Stimulated activated CD8-positive, alpha-beta memory T cell treated with anti-CD3 and anti-CD28 coated beads, Interleukin-15, amount 100 ng/mL, for 48 hours (primary cell): ENCODE measurements around the gene GXYLT1.
A peak's percentile ranks its signal among the peaks of the same experiment; 100 is the strongest.
"Not testable (repeated sequence)": the region's sequence is repeated elsewhere in the genome, so short reads cannot be mapped to it uniquely, and the experiment has no call there.

Experiments
- DNase-seq, 2 donors: peaks; one replicate each; pipeline ENCODE4 v3.0.0-alpha.2; 2020; ENCODE audit warnings: low read depth in 2 of 2

Gene GXYLT1

GRCh38 chr12:42144408-42145196 lies at the start of gene GXYLT1:
Gene GXYLT1, minus strand, starts transcription at chr12:42144874. Its CDS starts 228 bp downstream, at chr12:42144646.
- DNase-seq = peak; percentile 82 to 83

- no peak for DNase-seq
These were observed 48.0 kb upstream of the GXYLT1 start for GRCh38 chr12:42192686-42193085.

- no peak for DNase-seq
These were observed 47.6 kb upstream of the GXYLT1 start for GRCh38 chr12:42192258-42192657.

- no peak for DNase-seq
These were observed 45.7 kb upstream of the GXYLT1 start for GRCh38 chr12:42190376-42190775.

- DNase-seq = not testable (repeated sequence)
These were observed 43.6 kb upstream of the GXYLT1 start for GRCh38 chr12:42188275-42188674.

- DNase-seq = no peak
These were observed 43.1 kb upstream of the GXYLT1 start for GRCh38 chr12:42187799-42188198.

GRCh38 chr12:42186793-42187192 lies 42.1 kb upstream of the GXYLT1 start:
- no peak for DNase-seq

- DNase-seq = no peak
These were observed 37.7 kb upstream of the GXYLT1 start for GRCh38 chr12:42182394-42182793.

- DNase-seq = no peak
These were observed 36.4 kb upstream of the GXYLT1 start for GRCh38 chr12:42180990-42181596.

- DNase-seq = no peak
These were observed 33.4 kb upstream of the GXYLT1 start for GRCh38 chr12:42178101-42178500.

GRCh38 chr12:42174978-42175377 lies 30.3 kb upstream of the GXYLT1 start:
- DNase-seq = no peak

GRCh38 chr12:42173961-42174521 lies 29.4 kb upstream of the GXYLT1 start:
- DNase-seq = no peak

- DNase-seq = no peak
These were observed 28.0 kb upstream of the GXYLT1 start for GRCh38 chr12:42172441-42173210.

GRCh38 chr12:42167711-42168110 lies 23.0 kb upstream of the GXYLT1 start:
- DNase-seq = no peak

- DNase-seq = no peak
These were observed 21.8 kb upstream of the GXYLT1 start for GRCh38 chr12:42166501-42166900.

- DNase-seq = no peak
These were observed 19.2 kb upstream of the GXYLT1 start for GRCh38 chr12:42163913-42164312.

GRCh38 chr12:42162965-42163364 lies 18.3 kb upstream of the GXYLT1 start:
- DNase-seq = no peak

- no peak for DNase-seq
These were observed 17.5 kb upstream of the GXYLT1 start for GRCh38 chr12:42162193-42162592.

- DNase-seq = no peak
These were observed 16.9 kb upstream of the GXYLT1 start for GRCh38 chr12:42161529-42161928.

GRCh38 chr12:42156232-42156631 lies 11.6 kb upstream of the GXYLT1 start:
- DNase-seq = no peak

GRCh38 chr12:42145552-42146215 lies 1.0 kb upstream of the GXYLT1 start:
- no peak for DNase-seq

GRCh38 chr12:42145197-42145549 lies 499 bp upstream of the GXYLT1 start:
- no peak for DNase-seq
